Measurements from ENCODE around the gene IGF1. TPM values are rescaled to one million over a fixed set of nuclear protein-coding genes. Genes with fewer than 3 reads are reported as not detected.

Gene IGF1
- total RNA-seq, 1 experiment from 2014 or later, result not detected

DNA sequence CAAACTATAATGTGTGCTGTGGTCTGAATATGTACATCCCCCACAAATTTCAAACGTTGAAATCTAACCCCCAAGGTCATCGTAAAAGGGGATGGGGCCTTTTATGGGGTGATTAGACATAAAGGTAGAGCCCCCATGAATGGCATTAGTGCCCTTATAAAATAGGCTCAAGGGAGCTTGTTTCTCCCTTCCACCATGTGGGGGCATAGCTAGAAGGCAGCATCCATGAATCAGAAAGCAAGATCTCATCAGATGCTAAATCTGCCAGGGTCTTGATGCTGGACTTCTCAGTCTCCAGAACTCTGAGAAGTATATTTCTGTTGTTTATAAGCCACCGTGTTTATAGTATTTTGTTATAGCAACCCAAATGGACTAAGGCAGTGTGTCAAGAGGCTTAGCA, 33.4 kb upstream of the IGF1 start:
- ChIA-PET POLR2A (no interaction called here), CTCF (interaction anchor here (0.5 to 2.0 kb wide), 8 partner anchors 8 to 366 kb away, joined by 3 to 17 read pairs (median 4); no protein-coding TSS in a partner anchor)
- peaks cover 4% of the 10 kb centered on the region; the same call in 1 of the 2 replicates for H3K27me3 Mint-ChIP-seq (ENCODE audit: low read depth)
- no peak overlapping the region for H3K4me3 Mint-ChIP-seq
- no peaks in the 10 kb centered on the region for H3K36me3 Mint-ChIP-seq
- peaks cover under 1% of the 10 kb centered on the region for H3K9me3 Mint-ChIP-seq
- H3K27ac Mint-ChIP-seq, result no peak overlapping the region
- no peak for TF ChIP-seq NR3C1 (CRISPR knock-in tag; conservative IDR thresholded peaks at IDR 0.05; ENCODE audit: low read depth)
- peaks cover 10% of the 10 kb centered on the region for H3K4me1 Mint-ChIP-seq
- ATAC-seq (peak; percentile 61), DNase-seq (ENCODE audit: low spot score) (no peak)

GRCh38 chr12:102513272-102513671, 32.9 kb upstream of the IGF1 start:
- DNase-seq (ENCODE audit: low spot score), result no peak
- peaks cover 4% of the 10 kb centered on the region; the same call in 1 of the 2 replicates for H3K27me3 Mint-ChIP-seq (ENCODE audit: low read depth)
- no peak overlapping the region for H3K27ac Mint-ChIP-seq
- H3K36me3 Mint-ChIP-seq, result no peaks in the 10 kb centered on the region
- CTCF ChIA-PET, result interaction anchor here (1.0 to 2.0 kb wide), 6 partner anchors 9 to 366 kb away, joined by 3 to 17 read pairs (median 6); no protein-coding TSS in a partner anchor
- peaks cover 10% of the 10 kb centered on the region for H3K4me1 Mint-ChIP-seq
- H3K4me3 Mint-ChIP-seq, result no peak overlapping the region
- TF ChIP-seq, protein P1, sequence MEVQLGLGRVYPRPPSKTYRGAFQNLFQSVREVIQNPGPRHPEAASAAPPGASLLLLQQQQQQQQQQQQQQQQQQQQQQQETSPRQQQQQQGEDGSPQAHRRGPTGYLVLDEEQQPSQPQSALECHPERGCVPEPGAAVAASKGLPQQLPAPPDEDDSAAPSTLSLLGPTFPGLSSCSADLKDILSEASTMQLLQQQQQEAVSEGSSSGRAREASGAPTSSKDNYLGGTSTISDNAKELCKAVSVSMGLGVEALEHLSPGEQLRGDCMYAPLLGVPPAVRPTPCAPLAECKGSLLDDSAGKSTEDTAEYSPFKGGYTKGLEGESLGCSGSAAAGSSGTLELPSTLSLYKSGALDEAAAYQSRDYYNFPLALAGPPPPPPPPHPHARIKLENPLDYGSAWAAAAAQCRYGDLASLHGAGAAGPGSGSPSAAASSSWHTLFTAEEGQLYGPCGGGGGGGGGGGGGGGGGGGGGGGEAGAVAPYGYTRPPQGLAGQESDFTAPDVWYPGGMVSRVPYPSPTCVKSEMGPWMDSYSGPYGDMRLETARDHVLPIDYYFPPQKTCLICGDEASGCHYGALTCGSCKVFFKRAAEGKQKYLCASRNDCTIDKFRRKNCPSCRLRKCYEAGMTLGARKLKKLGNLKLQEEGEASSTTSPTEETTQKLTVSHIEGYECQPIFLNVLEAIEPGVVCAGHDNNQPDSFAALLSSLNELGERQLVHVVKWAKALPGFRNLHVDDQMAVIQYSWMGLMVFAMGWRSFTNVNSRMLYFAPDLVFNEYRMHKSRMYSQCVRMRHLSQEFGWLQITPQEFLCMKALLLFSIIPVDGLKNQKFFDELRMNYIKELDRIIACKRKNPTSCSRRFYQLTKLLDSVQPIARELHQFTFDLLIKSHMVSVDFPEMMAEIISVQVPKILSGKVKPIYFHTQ (CRISPR knock-in tag; IDR thresholded peaks at IDR 0.05), result no peak
- TF ChIP-seq, protein P2, sequence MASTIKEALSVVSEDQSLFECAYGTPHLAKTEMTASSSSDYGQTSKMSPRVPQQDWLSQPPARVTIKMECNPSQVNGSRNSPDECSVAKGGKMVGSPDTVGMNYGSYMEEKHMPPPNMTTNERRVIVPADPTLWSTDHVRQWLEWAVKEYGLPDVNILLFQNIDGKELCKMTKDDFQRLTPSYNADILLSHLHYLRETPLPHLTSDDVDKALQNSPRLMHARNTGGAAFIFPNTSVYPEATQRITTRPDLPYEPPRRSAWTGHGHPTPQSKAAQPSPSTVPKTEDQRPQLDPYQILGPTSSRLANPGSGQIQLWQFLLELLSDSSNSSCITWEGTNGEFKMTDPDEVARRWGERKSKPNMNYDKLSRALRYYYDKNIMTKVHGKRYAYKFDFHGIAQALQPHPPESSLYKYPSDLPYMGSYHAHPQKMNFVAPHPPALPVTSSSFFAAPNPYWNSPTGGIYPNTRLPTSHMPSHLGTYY (CRISPR knock-in tag; IDR thresholded peaks at IDR 0.05), result no peak
- TF ChIP-seq, protein P3, sequence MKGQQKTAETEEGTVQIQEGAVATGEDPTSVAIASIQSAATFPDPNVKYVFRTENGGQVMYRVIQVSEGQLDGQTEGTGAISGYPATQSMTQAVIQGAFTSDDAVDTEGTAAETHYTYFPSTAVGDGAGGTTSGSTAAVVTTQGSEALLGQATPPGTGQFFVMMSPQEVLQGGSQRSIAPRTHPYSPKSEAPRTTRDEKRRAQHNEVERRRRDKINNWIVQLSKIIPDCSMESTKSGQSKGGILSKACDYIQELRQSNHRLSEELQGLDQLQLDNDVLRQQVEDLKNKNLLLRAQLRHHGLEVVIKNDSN (CRISPR knock-in tag; IDR thresholded peaks at IDR 0.05), result no peak
- TF ChIP-seq MYBL2 (CRISPR knock-in tag; IDR thresholded peaks at IDR 0.05), result no peak
- TF ChIP-seq SP1 (CRISPR knock-in tag; conservative IDR thresholded peaks at IDR 0.05), result no peak
- no peak for TF ChIP-seq ESRRA (CRISPR knock-in tag; IDR thresholded peaks at IDR 0.05; ENCODE audit: borderline replicate concordance)
- no peak for ATAC-seq
- POLR2A ChIA-PET, result no interaction called here
- no peaks in the 10 kb centered on the region for H3K9me3 Mint-ChIP-seq

- Mint-ChIP-seq H3K4me3 (no peak overlapping the region), H3K27me3 (ENCODE audit: low read depth) (peaks cover 4% of the 10 kb centered on the region; the same call in 1 of the 2 replicates), H3K27ac (no peak overlapping the region), H3K36me3 (0 out of 2 replicates have a peak, but pooled peaks cover under 1% of the 10 kb centered on the region), H3K4me1 (peaks cover 10% of the 10 kb centered on the region), H3K9me3 (peaks cover 1% of the 10 kb centered on the region; the same call in 1 of the 2 replicates)
- DNase-seq (ENCODE audit: low spot score) (no peak), ATAC-seq (no peak)
- TF ChIP-seq ZNF121 (CRISPR knock-in tag; IDR thresholded peaks at IDR 0.05) (no peak), JUN (CRISPR knock-in tag; IDR thresholded peaks at IDR 0.05) (no peak)
- TF ChIP-seq, protein P4, sequence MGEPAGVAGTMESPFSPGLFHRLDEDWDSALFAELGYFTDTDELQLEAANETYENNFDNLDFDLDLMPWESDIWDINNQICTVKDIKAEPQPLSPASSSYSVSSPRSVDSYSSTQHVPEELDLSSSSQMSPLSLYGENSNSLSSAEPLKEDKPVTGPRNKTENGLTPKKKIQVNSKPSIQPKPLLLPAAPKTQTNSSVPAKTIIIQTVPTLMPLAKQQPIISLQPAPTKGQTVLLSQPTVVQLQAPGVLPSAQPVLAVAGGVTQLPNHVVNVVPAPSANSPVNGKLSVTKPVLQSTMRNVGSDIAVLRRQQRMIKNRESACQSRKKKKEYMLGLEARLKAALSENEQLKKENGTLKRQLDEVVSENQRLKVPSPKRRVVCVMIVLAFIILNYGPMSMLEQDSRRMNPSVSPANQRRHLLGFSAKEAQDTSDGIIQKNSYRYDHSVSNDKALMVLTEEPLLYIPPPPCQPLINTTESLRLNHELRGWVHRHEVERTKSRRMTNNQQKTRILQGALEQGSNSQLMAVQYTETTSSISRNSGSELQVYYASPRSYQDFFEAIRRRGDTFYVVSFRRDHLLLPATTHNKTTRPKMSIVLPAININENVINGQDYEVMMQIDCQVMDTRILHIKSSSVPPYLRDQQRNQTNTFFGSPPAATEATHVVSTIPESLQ (CRISPR knock-in tag; IDR thresholded peaks at IDR 0.05), result no peak
- ChIA-PET POLR2A (no interaction called here), CTCF (interaction anchor here (1.9 kb wide), 1 partner anchor 14 kb away, joined by 4 read pairs; no protein-coding TSS in a partner anchor)
These were observed 32.2 kb upstream of the IGF1 start for GRCh38 chr12:102512523-102512922.

DNA sequence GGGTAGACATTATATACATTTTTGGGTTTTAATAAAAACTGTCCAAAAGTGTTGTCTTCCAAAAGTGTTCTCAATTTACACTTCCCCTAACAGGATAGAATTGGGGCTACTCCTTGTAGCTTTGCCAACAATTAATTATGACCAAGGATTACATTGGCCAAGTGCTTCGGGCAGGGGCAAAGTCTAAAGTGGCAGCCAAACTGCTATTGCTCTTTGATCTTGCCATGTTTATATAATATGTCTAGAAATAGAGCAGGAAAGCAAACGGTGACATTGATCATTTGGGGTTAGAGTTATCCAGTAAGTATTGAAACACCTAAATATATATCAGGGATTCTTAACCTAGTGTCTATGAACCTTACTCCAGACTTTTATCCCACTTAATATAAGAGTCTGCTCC, 31.2 kb upstream of the IGF1 start:
- H3K27ac Mint-ChIP-seq, result no peak overlapping the region
- H3K36me3 Mint-ChIP-seq, result 0 out of 2 replicates have a peak, but pooled peaks cover 8% of the 10 kb centered on the region
- ChIA-PET CTCF (interaction anchor here (1.0 kb wide), 1 partner anchor 229 kb away, joined by 3 read pairs; no protein-coding TSS in a partner anchor), POLR2A (no interaction called here)
- no peak overlapping the region for H3K4me3 Mint-ChIP-seq
- ATAC-seq, result no peak
- H3K27me3 Mint-ChIP-seq (ENCODE audit: low read depth), result peaks cover 4% of the 10 kb centered on the region; the same call in 1 of the 2 replicates
- H3K4me1 Mint-ChIP-seq, result peaks cover 10% of the 10 kb centered on the region
- DNase-seq (ENCODE audit: low spot score), result no peak
- H3K9me3 Mint-ChIP-seq, result peaks cover 11% of the 10 kb centered on the region
- no peak for TF ChIP-seq ATF3 (CRISPR knock-in tag; conservative IDR thresholded peaks at IDR 0.05)
- no peak for TF ChIP-seq CDX4 (CRISPR knock-in tag; IDR thresholded peaks at IDR 0.05; ENCODE audit: borderline replicate concordance)
- no peak for TF ChIP-seq ZNF281 (CRISPR knock-in tag; IDR thresholded peaks at IDR 0.05)
- no peak for TF ChIP-seq ZNF317 (CRISPR knock-in tag; IDR thresholded peaks at IDR 0.05; ENCODE audit: borderline replicate concordance, low read depth)
- no peak for TF ChIP-seq MLX (CRISPR knock-in tag; IDR thresholded peaks at IDR 0.05)
- no peak for TF ChIP-seq PRRX2 (CRISPR knock-in tag; IDR thresholded peaks at IDR 0.05)
- TF ChIP-seq KAT7 (CRISPR knock-in tag; IDR thresholded peaks at IDR 0.05; ENCODE audit: borderline replicate concordance), result no peak

Data from WTC11 (cell line).